ENCODE measurements around the gene RMND1.
A peak's percentile ranks its signal among the peaks of the same experiment; 100 is the strongest.
"Not testable (repeated sequence)": the region's sequence is repeated elsewhere in the genome, so short reads cannot be mapped to it uniquely, and the experiment has no call there.

Gene RMND1

GRCh38 chr6:151452750-151453427, 963 bp upstream of the RMND1 start:
- peak; percentile 10 for DNase-seq (ENCODE audit: low spot score)

GRCh38 chr6:151451417-151451949, 443 bp downstream of the RMND1 start:
- no peak for DNase-seq (ENCODE audit: low spot score)

GRCh38 chr6:151450928-151451327, 998 bp downstream of the RMND1 start:
- DNase-seq (ENCODE audit: low spot score) = not testable (repeated sequence)

GRCh38 chr6:151448623-151449022, 3.3 kb downstream of the RMND1 start:
- no peak for DNase-seq (ENCODE audit: low spot score)

GRCh38 chr6:151447237-151447636, 4.7 kb downstream of the RMND1 start:
- no peak for DNase-seq (ENCODE audit: low spot score)

- DNase-seq (ENCODE audit: low spot score) = no peak
Observed at GRCh38 chr6:151445482-151445881, 6.4 kb downstream of the RMND1 start.

GRCh38 chr6:151443911-151444621, 7.9 kb downstream of the RMND1 start:
- no peak for DNase-seq (ENCODE audit: low spot score)

- DNase-seq (ENCODE audit: low spot score) = no peak
Observed at GRCh38 chr6:151443454-151443853, 8.5 kb downstream of the RMND1 start.

- no peak for DNase-seq (ENCODE audit: low spot score)
Observed at GRCh38 chr6:151442371-151442770, 9.6 kb downstream of the RMND1 start.

DNA sequence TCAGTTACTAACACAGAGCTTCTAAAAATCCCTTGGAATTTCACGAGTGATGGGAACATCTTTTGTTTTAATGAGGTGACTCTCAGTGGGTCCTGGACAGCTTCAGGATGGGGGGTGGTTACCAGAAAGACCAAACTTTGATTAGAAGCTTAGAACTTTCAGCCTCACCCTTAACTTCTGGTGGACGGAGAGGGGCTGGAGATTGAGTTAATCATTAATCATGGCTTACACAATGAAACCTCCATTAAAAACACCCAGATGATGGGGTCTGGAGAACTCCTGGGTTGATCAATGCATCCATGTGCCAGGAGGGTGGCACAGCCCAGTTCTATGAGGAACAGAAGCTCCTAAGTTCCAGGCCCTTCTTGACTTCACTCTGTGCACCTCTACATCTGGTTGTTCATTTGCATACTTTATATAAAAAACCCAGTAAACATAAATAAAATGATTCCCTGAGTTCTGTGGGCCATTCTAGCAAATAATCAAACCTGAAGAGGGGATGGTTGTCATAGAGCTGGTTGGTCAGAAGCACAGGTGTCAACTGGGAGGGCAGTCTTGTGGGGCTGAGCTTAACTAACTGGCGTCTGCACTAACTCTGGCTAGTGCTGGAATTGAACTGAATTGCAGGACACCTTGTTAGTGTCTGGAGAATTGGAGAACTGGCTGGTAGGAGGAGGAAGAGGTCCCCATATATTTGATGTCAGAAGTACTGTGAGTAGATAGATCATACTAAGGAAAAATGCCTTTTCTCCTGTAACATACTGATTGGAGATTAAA, 10.3 kb downstream of the RMND1 start:
- DNase-seq (ENCODE audit: low spot score) = no peak

DNA sequence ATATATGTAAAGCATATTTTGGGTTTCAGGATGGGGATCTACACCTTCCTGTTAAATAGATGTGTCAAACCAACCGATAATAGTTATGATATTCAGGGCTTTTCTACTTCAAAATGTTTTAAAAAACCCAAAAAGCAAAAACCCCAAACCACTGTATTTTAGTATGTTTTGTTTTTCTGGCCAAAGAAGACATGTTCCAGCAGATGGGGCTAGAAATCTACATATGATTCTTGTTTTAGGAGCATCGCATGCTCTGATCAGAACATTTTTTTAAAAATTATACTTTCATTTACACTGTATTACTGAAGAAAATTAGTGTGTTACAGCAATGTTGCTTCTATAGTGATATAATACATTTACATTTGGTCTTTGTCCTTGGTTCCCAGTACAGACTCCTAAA, 11.0 kb downstream of the RMND1 start:
- no peak for DNase-seq (ENCODE audit: low spot score)

- DNase-seq (ENCODE audit: low spot score) = no peak
Observed at GRCh38 chr6:151440498-151440897, 11.4 kb downstream of the RMND1 start.

DNA sequence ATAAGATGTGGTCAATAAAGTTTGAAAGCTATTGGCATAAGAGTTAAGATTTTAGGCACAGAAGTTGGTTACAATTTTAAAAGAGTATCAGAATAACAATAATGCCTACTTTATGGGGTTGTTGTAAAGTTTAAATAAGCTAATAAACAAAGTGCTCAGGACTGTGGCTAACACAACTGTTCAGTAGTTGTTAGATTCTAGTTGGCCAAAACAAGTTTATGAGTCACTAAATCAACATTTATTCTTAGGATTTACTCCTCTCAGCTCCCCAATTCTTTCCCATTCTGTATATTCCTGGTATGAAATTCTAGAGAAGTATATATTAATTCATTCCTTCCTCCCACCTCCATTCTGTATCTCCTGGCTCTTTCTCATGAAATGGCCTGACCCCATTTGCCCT, 14.5 kb downstream of the RMND1 start:
- DNase-seq (ENCODE audit: low spot score) = no peak

DNA sequence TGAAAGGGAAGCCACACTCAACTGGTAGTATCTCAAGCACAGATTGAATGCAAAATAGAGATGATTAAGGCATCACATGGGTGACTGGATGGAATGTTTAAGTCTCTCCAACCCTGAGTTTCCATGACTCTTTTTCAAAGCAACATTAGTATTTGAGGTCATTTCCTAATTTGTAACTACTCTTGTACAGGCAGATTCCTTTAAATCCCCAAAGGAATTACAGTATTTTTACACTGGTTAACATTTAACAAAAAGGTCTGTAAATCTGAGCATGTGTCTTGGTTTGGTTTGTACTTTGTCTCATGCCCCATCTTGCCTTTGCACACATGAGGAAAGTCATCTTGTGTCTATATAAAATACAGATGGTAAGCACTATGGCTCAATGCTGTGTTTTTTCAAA, 15.1 kb downstream of the RMND1 start:
- DNase-seq (ENCODE audit: low spot score) = no peak

GRCh38 chr6:151436300-151436699, 15.6 kb downstream of the RMND1 start:
- DNase-seq (ENCODE audit: low spot score) = no peak

DNA sequence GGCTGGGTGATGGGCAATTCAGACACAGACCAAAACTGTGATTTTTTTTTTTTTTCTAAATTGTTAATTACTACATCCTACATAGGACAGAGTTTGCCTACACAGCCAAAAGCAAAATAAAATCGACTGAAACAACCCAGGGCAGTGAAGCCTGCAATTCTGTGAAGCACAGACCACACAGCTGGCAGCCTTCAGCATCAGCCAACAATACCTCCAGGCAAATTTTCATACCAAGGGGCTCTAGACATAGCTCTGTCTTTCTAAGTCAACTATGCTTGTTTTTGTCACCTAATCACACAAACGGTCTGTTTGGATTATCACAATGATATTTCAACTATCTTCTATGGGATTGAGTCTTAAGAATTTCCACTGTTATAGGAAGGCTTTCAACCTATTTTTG, 17.6 kb downstream of the RMND1 start:
- no peak for DNase-seq (ENCODE audit: low spot score)

DNA sequence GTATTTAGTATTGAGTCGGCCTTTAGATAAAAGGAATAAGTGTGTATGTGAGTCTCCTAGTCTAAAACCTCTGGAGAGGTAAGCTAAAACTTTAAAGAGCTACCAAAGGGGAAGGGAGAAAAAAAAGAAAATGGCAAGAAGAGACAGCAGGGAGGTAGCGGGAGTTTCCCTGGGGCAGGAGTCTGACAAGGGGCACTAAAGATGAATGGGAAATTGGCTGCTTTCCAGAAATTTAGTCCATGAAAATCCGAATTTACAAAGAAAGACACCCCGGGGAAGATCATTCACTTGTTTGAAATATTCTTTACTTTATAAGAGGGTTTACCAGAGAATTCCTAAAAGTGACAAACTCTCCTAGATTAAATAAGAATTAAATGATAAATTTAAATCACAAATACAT, 19.3 kb downstream of the RMND1 start:
- no peak for DNase-seq (ENCODE audit: low spot score)

GRCh38 chr6:151431337-151431736, 20.6 kb downstream of the RMND1 start:
- DNase-seq (ENCODE audit: low spot score) = no peak

GRCh38 chr6:151430886-151431285, 21.0 kb downstream of the RMND1 start:
- DNase-seq (ENCODE audit: low spot score) = no peak

GRCh38 chr6:151428093-151428735, 23.7 kb downstream of the RMND1 start:
- no peak for DNase-seq (ENCODE audit: low spot score)

DNA sequence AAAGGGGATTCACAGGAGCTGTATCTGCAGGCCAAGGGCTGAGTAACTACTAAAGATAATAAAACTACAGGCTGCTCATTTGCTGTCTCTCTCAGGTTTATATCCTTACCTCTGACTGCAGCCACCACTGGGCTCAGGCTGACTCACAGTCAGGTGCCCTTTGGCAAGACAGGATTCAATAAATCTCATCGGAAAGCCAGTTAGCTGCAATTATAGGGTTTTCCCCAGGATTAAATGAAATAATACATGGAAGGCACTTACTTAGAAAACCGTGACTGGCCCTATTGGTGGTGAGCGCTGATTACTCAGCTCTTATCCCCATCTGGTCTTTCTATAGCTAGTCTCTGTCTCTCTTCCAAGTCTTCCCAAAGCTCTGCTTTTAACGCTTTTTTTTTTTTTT, 26.4 kb downstream of the RMND1 start:
- DNase-seq (ENCODE audit: low spot score) = no peak

GRCh38 chr6:151422981-151423380, 28.9 kb downstream of the RMND1 start:
- DNase-seq (ENCODE audit: low spot score) = no peak

Measured in SK-N-DZ (cell line).